PFSK-1 (cell line): ENCODE data around the gene SV2C.

Source experiments
- FOXP2 ChIP-seq: optimal IDR thresholded peaks from 2 replicates; pipeline ENCODE3; 2011; ENCODE audit warnings: borderline replicate concordance, control low read depth, inconsistent platforms; ENCODE audit not compliant: insufficient read depth; ENCODE audit errors: extremely low read length, extremely low read depth
- POLR2AphosphoS5 ChIP-seq: IDR thresholded peaks from 2 replicates; pipeline ENCODE4 v1.6.1; 2012; ENCODE audit warnings: low read depth, mild to moderate bottlenecking, control low read depth, low read length, moderate library complexity
- SIN3A ChIP-seq: IDR thresholded peaks from 2 replicates; pipeline ENCODE4 v1.6.1; 2012; ENCODE audit warnings: mild to moderate bottlenecking, low read length, moderate library complexity, borderline replicate concordance; ENCODE audit not compliant: insufficient read depth
- TAF1 ChIP-seq: IDR thresholded peaks from 2 replicates; pipeline ENCODE4 v1.6.1; 2012; ENCODE audit warnings: low read length, control low read depth, borderline replicate concordance; ENCODE audit not compliant: insufficient read depth
- TF ChIP-seq, protein P1 (sequence below), 2 experiments: IDR thresholded peaks; 2 replicates each; pipeline versions ENCODE4 v1.6.1 to v1.8.0; 2011 to 2012; ENCODE audit warnings: low read depth in 2 of 2, low read length in 2 of 2, control low read depth in 1 of 2, inconsistent platforms in 1 of 2, mild to moderate bottlenecking in 1 of 2, moderate library complexity in 1 of 2; ENCODE audit not compliant: insufficient read depth in 1 of 2

SV2C gene

DNA sequence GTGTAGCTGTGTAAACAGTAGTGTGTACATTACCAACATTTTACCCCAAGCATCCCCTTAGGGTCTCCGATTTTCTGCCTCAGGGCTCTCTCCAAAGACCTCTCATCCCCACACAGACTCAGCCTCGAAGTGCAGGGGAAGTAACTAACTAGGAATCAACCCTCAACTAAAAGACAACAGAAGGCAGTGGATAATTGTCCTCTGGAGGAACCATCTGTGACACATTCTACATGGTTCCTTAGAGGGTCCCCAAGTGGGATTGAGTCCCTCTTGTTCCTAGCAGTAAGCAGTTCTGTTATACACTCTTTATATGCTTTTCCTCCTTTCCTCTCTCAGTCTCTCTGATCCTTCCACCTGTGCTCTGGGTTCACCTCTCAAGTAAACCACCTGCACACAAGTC lies 157.2 kb downstream of the SV2C start:
- TF ChIP-seq, protein P1, sequence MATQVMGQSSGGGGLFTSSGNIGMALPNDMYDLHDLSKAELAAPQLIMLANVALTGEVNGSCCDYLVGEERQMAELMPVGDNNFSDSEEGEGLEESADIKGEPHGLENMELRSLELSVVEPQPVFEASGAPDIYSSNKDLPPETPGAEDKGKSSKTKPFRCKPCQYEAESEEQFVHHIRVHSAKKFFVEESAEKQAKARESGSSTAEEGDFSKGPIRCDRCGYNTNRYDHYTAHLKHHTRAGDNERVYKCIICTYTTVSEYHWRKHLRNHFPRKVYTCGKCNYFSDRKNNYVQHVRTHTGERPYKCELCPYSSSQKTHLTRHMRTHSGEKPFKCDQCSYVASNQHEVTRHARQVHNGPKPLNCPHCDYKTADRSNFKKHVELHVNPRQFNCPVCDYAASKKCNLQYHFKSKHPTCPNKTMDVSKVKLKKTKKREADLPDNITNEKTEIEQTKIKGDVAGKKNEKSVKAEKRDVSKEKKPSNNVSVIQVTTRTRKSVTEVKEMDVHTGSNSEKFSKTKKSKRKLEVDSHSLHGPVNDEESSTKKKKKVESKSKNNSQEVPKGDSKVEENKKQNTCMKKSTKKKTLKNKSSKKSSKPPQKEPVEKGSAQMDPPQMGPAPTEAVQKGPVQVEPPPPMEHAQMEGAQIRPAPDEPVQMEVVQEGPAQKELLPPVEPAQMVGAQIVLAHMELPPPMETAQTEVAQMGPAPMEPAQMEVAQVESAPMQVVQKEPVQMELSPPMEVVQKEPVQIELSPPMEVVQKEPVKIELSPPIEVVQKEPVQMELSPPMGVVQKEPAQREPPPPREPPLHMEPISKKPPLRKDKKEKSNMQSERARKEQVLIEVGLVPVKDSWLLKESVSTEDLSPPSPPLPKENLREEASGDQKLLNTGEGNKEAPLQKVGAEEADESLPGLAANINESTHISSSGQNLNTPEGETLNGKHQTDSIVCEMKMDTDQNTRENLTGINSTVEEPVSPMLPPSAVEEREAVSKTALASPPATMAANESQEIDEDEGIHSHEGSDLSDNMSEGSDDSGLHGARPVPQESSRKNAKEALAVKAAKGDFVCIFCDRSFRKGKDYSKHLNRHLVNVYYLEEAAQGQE (IDR thresholded peaks at IDR 0.05; ENCODE audit: insufficient read depth in 1 of 2, low read depth in 2 of 2, low read length in 2 of 2) = no peak
- TF ChIP-seq TAF1 (no peak), FOXP2 (no peak), SIN3A (no peak), POLR2AphosphoS5 (no peak)

- TF ChIP-seq TAF1 = no peak
- TF ChIP-seq FOXP2 = no peak
- TF ChIP-seq, protein P1 (IDR thresholded peaks at IDR 0.05; ENCODE audit: insufficient read depth in 1 of 2, low read depth in 2 of 2, low read length in 2 of 2) = no peak
- no peak for TF ChIP-seq POLR2AphosphoS5
- TF ChIP-seq SIN3A = no peak
Measured at GRCh38 chr5:76245590-76245989, 162.4 kb downstream of the SV2C start.

GRCh38 chr5:76249621-76250020 lies 166.4 kb downstream of the SV2C start:
- TF ChIP-seq FOXP2 = no peak
- no peak for TF ChIP-seq POLR2AphosphoS5
- TF ChIP-seq SIN3A = no peak
- TF ChIP-seq TAF1 = no peak
- TF ChIP-seq, protein P1 (IDR thresholded peaks at IDR 0.05; ENCODE audit: insufficient read depth in 1 of 2, low read depth in 2 of 2, low read length in 2 of 2) = no peak

DNA sequence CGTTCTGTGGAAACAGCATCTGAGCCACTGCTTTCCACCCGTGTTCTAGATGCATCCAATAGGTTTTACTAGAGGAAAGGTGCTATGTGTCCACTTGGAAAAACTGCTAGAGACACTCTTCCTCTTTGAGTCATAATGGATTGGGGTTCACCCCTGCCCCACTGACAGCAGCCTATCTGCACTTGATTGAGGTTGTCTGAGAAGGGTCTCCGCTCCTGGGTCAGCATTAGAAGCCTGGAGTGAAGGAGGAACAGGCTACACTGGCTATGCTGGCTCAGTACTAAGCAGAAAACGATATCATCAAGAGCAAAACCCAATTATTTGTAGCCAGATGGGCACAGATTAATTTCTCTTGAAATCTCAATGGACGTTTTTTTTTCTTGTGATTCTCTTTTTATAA lies 167.3 kb downstream of the SV2C start:
- TF ChIP-seq, protein P1 (IDR thresholded peaks at IDR 0.05; ENCODE audit: insufficient read depth in 1 of 2, low read depth in 2 of 2, low read length in 2 of 2) = no peak
- no peak for TF ChIP-seq POLR2AphosphoS5
- TF ChIP-seq TAF1 = no peak
- TF ChIP-seq FOXP2 = no peak
- TF ChIP-seq SIN3A = no peak

- no peak for TF ChIP-seq SIN3A
- no peak for TF ChIP-seq TAF1
- TF ChIP-seq, protein P1 (IDR thresholded peaks at IDR 0.05; ENCODE audit: insufficient read depth in 1 of 2, low read depth in 2 of 2, low read length in 2 of 2) = no peak
- no peak for TF ChIP-seq POLR2AphosphoS5
- TF ChIP-seq FOXP2 = no peak
Measured at GRCh38 chr5:76251656-76252055, 168.5 kb downstream of the SV2C start.
